Measurements from ENCODE around the gene PRKCA.

PRKCA gene

GRCh38 chr17:66300956-66301355 lies 1.5 kb upstream of the PRKCA start:
- TF ChIP-seq REST (IDR thresholded peaks at IDR 0.05; ENCODE audit: insufficient replicate concordance, low read depth) (no peak), GABPA (IDR thresholded peaks at IDR 0.05; ENCODE audit: low read depth) (no peak), SPI1 (IDR thresholded peaks at IDR 0.05; ENCODE audit: borderline replicate concordance, low read depth) (no peak), POLR2AphosphoS5 (IDR thresholded peaks at IDR 0.05; ENCODE audit: low read depth) (no peak)
- TF ChIP-seq, protein P1, sequence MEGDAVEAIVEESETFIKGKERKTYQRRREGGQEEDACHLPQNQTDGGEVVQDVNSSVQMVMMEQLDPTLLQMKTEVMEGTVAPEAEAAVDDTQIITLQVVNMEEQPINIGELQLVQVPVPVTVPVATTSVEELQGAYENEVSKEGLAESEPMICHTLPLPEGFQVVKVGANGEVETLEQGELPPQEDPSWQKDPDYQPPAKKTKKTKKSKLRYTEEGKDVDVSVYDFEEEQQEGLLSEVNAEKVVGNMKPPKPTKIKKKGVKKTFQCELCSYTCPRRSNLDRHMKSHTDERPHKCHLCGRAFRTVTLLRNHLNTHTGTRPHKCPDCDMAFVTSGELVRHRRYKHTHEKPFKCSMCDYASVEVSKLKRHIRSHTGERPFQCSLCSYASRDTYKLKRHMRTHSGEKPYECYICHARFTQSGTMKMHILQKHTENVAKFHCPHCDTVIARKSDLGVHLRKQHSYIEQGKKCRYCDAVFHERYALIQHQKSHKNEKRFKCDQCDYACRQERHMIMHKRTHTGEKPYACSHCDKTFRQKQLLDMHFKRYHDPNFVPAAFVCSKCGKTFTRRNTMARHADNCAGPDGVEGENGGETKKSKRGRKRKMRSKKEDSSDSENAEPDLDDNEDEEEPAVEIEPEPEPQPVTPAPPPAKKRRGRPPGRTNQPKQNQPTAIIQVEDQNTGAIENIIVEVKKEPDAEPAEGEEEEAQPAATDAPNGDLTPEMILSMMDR (IDR thresholded peaks at IDR 0.05; ENCODE audit: insufficient read depth, low read length), result no peak
- DNase-seq (ENCODE audit: low read depth in 1 of 2, low spot score in 1 of 2), result no peak
- no peak overlapping the region for H3K4me3 ChIP-seq (replicated peaks; ENCODE audit: insufficient read depth, low read length)

DNA sequence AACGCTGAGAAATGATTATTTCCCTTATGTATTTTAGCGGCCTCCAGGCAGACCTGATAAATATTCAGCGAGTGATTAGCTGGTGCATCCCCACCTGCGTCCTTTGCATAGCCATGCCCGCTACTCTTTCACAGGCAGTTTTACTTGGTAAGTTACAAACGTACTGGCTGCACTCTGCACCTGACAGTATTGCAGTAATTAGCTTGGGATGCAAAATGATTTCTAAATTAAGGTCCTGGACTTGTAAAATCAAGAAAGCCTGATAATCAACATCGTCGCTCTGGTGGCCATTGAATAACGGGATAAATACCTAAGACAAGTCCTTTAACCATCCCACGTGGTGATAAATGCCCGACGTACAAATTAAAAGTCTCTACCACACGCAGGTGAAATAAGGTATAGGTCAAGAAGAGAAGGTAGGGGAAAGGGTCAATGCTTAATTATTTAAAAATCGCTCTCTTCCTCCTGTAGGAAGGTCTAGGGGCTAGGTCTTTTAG lies 998 bp upstream of the PRKCA start:
- peak overlapping the region; percentile 80 for H3K4me3 ChIP-seq (replicated peaks; ENCODE audit: insufficient read depth, low read length)
- H3K27ac ChIP-seq (replicated peaks), result no peak overlapping the region
- DNase-seq (ENCODE audit: low read depth in 1 of 2, low spot score in 1 of 2), result no peak
- H3K27me3 ChIP-seq (ENCODE audit: insufficient read depth, poor library complexity, severe bottlenecking), result no peaks in the 10 kb centered on the region
- TF ChIP-seq POLR2AphosphoS5 (IDR thresholded peaks at IDR 0.05; ENCODE audit: low read depth) (no peak), GABPA (IDR thresholded peaks at IDR 0.05; ENCODE audit: low read depth) (no peak), REST (IDR thresholded peaks at IDR 0.05; ENCODE audit: insufficient replicate concordance, low read depth) (no peak), SPI1 (IDR thresholded peaks at IDR 0.05; ENCODE audit: borderline replicate concordance, low read depth) (no peak)
- TF ChIP-seq, protein P1 (IDR thresholded peaks at IDR 0.05; ENCODE audit: insufficient read depth, low read length), result no peak

More at GRCh38 chr17:66300956-66301355, 1.5 kb upstream of the PRKCA start:
- no peaks in the 10 kb centered on the region for H3K27me3 ChIP-seq (ENCODE audit: insufficient read depth, poor library complexity, severe bottlenecking)
- H3K27ac ChIP-seq (replicated peaks), result no peak overlapping the region

DNA sequence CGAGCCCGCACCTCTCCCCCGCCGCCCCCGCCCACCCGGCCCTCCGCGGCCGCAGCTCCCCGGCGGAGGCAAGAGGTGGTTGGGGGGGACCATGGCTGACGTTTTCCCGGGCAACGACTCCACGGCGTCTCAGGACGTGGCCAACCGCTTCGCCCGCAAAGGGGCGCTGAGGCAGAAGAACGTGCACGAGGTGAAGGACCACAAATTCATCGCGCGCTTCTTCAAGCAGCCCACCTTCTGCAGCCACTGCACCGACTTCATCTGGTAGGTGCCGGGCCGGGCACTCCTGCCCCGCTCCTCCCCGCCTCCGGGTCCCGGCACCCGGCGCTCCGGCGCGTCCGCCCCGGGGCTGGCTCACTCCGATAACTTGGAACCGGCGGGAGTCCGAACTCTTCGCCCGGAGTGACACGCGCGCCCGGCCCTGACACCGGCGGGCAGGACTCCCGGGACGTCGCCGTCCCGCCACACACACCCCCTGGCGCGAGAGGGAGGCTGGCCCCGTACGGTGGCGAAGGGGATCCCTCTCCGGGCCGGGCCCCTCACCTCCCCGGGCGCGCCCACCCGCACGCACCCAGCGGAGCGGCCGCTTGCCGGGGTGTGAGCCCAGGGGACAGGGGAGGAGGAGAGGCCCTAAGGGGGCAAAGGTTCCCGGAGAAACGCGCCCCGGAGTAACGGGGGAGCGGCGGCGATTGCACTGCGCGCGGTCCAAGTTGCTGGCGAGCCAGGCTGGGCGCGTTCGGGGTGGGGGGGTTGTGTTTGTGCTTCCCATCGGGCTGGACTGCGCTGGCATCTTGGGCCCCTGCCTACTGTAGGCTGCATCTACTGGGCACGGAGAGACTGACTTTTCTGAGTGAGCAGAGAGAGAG lies 581 bp downstream of the PRKCA start:
- TF ChIP-seq, protein P1 (IDR thresholded peaks at IDR 0.05; ENCODE audit: insufficient read depth, low read length), result no peak
- TF ChIP-seq SPI1 (IDR thresholded peaks at IDR 0.05; ENCODE audit: borderline replicate concordance, low read depth) (no peak), GABPA (IDR thresholded peaks at IDR 0.05; ENCODE audit: low read depth) (no peak)
- H3K4me3 ChIP-seq (replicated peaks; ENCODE audit: insufficient read depth, low read length), result peak overlapping the region; percentile 82
- no peaks in the 10 kb centered on the region for H3K27me3 ChIP-seq (ENCODE audit: insufficient read depth, poor library complexity, severe bottlenecking)
- H3K27ac ChIP-seq (replicated peaks), result peak overlapping the region; percentile 68
- DNase-seq (ENCODE audit: low read depth in 1 of 2, low spot score in 1 of 2), result peak in 1 of 2 experiments; percentile 36

Data from HL-60 (cell line).